Stimulated activated naive CD8-positive, alpha-beta T cell treated with anti-CD3 and anti-CD28 coated beads, Interleukin-15, Interleukin-2, amounts not matched to agents 100 ng/mL and 50 ng/mL, for 24 hours (primary cell): ENCODE data around the gene ANKS4B.
"Not testable (repeated sequence)": the region's sequence is repeated elsewhere in the genome, so short reads cannot be mapped to it uniquely, and the experiment has no call there.

Experiments
- H3K27ac Mint-ChIP-seq: one replicate; pipeline ENCODE4 v1.8.0; 2021; ENCODE audit warnings: mild to moderate bottlenecking, mixed read lengths
- H3K27me3 Mint-ChIP-seq: one replicate; pipeline ENCODE4 v1.8.0; 2021; ENCODE audit warnings: mixed read lengths
- H3K36me3 Mint-ChIP-seq: one replicate; pipeline ENCODE4 v1.8.0; 2021; ENCODE audit warnings: low read depth, mixed read lengths
- H3K4me1 Mint-ChIP-seq: one replicate; pipeline ENCODE4 v1.8.0; 2021; ENCODE audit warnings: low read depth, mixed read lengths
- H3K4me3 Mint-ChIP-seq: one replicate; pipeline ENCODE4 v1.8.0; 2021; ENCODE audit warnings: mild to moderate bottlenecking, mixed read lengths
- H3K9me3 Mint-ChIP-seq: one replicate; pipeline ENCODE4 v1.8.0; 2021; ENCODE audit warnings: mixed read lengths

ANKS4B gene

GRCh38 chr16:21233045-21233520 lies 416 bp upstream of the ANKS4B start:
- no peaks in the 10 kb centered on the region for H3K4me1 Mint-ChIP-seq
- no peaks in the 10 kb centered on the region for H3K36me3 Mint-ChIP-seq
- peaks cover 46% of the 10 kb centered on the region for H3K27me3 Mint-ChIP-seq
- H3K9me3 Mint-ChIP-seq = no peaks in the 10 kb centered on the region
- H3K4me3 Mint-ChIP-seq = no peak overlapping the region
- no peak overlapping the region for H3K27ac Mint-ChIP-seq

DNA sequence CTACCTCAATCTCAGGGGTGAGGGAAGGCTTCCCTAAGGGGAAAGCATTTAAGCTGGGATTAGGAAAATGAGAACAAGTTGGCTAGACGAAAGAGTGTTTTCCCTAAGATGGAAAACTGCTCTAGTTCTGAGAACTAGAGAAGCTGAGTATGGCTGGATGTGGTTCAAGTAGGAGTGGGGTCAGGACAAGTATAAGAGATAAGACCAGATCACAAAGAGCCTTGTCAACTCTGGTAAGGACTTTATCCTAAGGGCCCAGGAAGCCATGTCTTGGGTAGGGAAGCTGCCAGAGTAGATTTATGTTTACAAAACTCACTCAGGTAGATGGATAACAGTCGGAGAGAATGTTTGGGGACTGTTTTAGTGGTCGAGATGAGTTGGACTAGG lies 1.7 kb downstream of the ANKS4B start:
- Mint-ChIP-seq H3K27ac (no peak overlapping the region), H3K4me1 (no peaks in the 10 kb centered on the region), H3K36me3 (no peaks in the 10 kb centered on the region), H3K27me3 (peaks cover 40% of the 10 kb centered on the region), H3K4me3 (no peak overlapping the region), H3K9me3 (no peaks in the 10 kb centered on the region)

- H3K36me3 Mint-ChIP-seq = no peaks in the 10 kb centered on the region
- H3K4me1 Mint-ChIP-seq = no peaks in the 10 kb centered on the region
- H3K9me3 Mint-ChIP-seq = no peaks in the 10 kb centered on the region
- H3K27me3 Mint-ChIP-seq = peaks cover 27% of the 10 kb centered on the region
- H3K27ac Mint-ChIP-seq = no peak overlapping the region
- no peak overlapping the region for H3K4me3 Mint-ChIP-seq
Measured at GRCh38 chr16:21236831-21237230, 3.3 kb downstream of the ANKS4B start.

GRCh38 chr16:21239646-21240045 lies 6.1 kb downstream of the ANKS4B start:
- H3K27ac Mint-ChIP-seq = no peak overlapping the region
- no peaks in the 10 kb centered on the region for H3K36me3 Mint-ChIP-seq
- H3K4me1 Mint-ChIP-seq = no peaks in the 10 kb centered on the region
- peaks cover 12% of the 10 kb centered on the region for H3K27me3 Mint-ChIP-seq
- no peaks in the 10 kb centered on the region for H3K9me3 Mint-ChIP-seq
- no peak overlapping the region for H3K4me3 Mint-ChIP-seq

GRCh38 chr16:21242756-21243155 lies 9.3 kb downstream of the ANKS4B start:
- no peaks in the 10 kb centered on the region for H3K36me3 Mint-ChIP-seq
- no peak overlapping the region for H3K27ac Mint-ChIP-seq
- no peak overlapping the region for H3K4me3 Mint-ChIP-seq
- H3K9me3 Mint-ChIP-seq = no peaks in the 10 kb centered on the region
- H3K4me1 Mint-ChIP-seq = no peaks in the 10 kb centered on the region
- H3K27me3 Mint-ChIP-seq = peaks cover 14% of the 10 kb centered on the region

DNA sequence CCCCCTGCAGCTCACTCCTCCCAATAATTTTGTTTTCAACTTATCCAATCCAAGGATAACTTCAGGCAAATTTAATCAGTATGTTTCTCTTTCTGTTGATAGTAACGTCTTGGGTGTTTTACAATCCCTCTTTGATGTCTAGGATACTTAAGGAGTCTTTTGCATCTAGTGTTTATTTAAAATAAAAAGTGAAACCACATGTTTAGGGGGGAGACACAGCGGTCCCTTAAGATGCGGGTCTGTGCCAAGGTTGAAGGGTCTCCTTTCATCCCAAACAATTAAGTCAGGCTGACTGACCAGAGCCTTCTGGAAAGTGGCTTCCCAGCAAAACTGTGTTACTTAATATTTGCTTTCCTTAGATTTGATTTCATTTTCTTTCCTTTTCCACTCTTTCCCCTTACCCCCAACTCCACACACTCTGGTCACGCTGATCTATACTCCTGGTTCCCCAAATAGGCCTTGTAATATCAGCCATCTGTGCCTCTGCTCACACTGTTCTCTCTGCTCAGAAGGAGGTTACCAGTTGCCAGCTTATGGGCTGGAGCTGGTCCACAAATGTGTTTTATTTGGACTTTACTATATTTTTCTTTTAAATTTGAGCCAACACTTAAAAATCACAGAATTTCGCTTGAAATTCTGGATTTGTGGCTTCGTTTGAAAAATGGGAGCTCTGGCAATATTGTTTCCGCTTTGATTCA lies 11.2 kb downstream of the ANKS4B start:
- peaks cover 17% of the 10 kb centered on the region for H3K27me3 Mint-ChIP-seq
- no peak overlapping the region for H3K4me3 Mint-ChIP-seq
- H3K9me3 Mint-ChIP-seq = no peaks in the 10 kb centered on the region
- no peaks in the 10 kb centered on the region for H3K36me3 Mint-ChIP-seq
- no peak overlapping the region for H3K27ac Mint-ChIP-seq
- H3K4me1 Mint-ChIP-seq = no peaks in the 10 kb centered on the region

DNA sequence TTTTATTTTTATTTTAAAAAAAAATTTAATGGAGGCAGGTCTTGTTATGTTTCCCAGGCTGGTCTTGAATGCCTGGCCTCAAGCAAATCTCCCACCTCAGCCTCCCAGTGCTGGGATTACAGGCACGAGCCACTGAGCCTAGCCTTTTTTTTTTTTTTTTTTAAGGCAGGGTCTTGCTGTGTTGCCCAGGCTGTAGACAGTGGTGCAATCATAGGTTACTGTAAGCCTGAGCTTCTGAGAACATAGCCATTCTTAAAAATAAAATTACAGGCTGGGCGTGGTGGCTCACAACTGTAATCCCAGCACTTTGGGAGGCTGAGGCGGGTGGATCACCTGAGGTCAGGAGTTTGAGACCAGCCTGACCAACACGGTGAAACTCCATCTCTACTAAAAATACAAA lies 14.7 kb downstream of the ANKS4B start:
- not testable (repeated sequence) for H3K4me1 Mint-ChIP-seq, H3K36me3 Mint-ChIP-seq, H3K9me3 Mint-ChIP-seq, H3K27ac Mint-ChIP-seq, H3K4me3 Mint-ChIP-seq
- H3K27me3 Mint-ChIP-seq = peaks cover 28% of the 10 kb centered on the region

GRCh38 chr16:21250072-21250923 lies 16.8 kb downstream of the ANKS4B start:
- Mint-ChIP-seq H3K27ac (no peak overlapping the region), H3K4me1 (peaks cover 4% of the 10 kb centered on the region), H3K36me3 (no peaks in the 10 kb centered on the region), H3K27me3 (peaks cover 35% of the 10 kb centered on the region), H3K4me3 (no peak overlapping the region), H3K9me3 (no peaks in the 10 kb centered on the region)

GRCh38 chr16:21253470-21253869 lies 20.0 kb downstream of the ANKS4B start:
- no peak overlapping the region for H3K4me3 Mint-ChIP-seq
- H3K36me3 Mint-ChIP-seq = no peaks in the 10 kb centered on the region
- no peak overlapping the region for H3K27ac Mint-ChIP-seq
- H3K4me1 Mint-ChIP-seq = peaks cover 4% of the 10 kb centered on the region
- no peaks in the 10 kb centered on the region for H3K9me3 Mint-ChIP-seq
- peaks cover 26% of the 10 kb centered on the region for H3K27me3 Mint-ChIP-seq

DNA sequence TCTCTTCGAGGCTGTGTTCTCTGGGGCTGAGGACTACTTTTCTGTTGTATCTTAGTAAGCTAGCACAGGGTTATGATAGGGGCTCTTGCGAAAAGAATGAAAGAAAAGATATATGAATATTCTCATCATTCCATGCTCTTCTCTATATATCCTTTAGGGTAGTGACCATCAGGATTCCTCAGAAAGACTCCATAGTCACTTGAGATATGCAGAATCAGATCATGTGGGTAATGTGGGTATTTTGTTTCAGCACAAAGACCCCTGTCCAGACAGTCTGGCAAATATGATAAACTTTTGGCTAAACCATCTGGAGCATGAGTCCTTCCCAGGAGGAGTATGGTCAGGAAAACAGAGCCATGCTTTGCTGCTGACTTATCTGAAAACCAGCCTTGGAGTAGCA lies 23.1 kb downstream of the ANKS4B start:
- no peak overlapping the region for H3K27ac Mint-ChIP-seq
- H3K27me3 Mint-ChIP-seq = peaks cover 14% of the 10 kb centered on the region
- no peak overlapping the region for H3K4me3 Mint-ChIP-seq
- no peaks in the 10 kb centered on the region for H3K36me3 Mint-ChIP-seq
- H3K9me3 Mint-ChIP-seq = no peaks in the 10 kb centered on the region
- no peaks in the 10 kb centered on the region for H3K4me1 Mint-ChIP-seq

- Mint-ChIP-seq H3K9me3 (no peaks in the 10 kb centered on the region), H3K27ac (no peak overlapping the region), H3K4me1 (no peaks in the 10 kb centered on the region), H3K36me3 (no peaks in the 10 kb centered on the region), H3K4me3 (no peak overlapping the region), H3K27me3 (peaks cover 13% of the 10 kb centered on the region)
Measured at GRCh38 chr16:21257284-21257683, 23.8 kb downstream of the ANKS4B start.

- Mint-ChIP-seq H3K27me3 (peaks cover 4% of the 10 kb centered on the region), H3K9me3 (no peaks in the 10 kb centered on the region), H3K4me1 (peaks cover 8% of the 10 kb centered on the region), H3K4me3 (no peak overlapping the region), H3K27ac (no peak overlapping the region), H3K36me3 (no peaks in the 10 kb centered on the region)
Measured at GRCh38 chr16:21260870-21261791, 27.6 kb downstream of the ANKS4B start.

- Mint-ChIP-seq H3K27me3 (peaks cover 4% of the 10 kb centered on the region), H3K36me3 (no peaks in the 10 kb centered on the region), H3K4me3 (no peak overlapping the region), H3K4me1 (peaks cover 8% of the 10 kb centered on the region), H3K9me3 (no peaks in the 10 kb centered on the region), H3K27ac (no peak overlapping the region)
Measured at GRCh38 chr16:21262779-21263639, 29.5 kb downstream of the ANKS4B start.
